HepG2 (cell line): ENCODE data around the gene TMEM108. TPM values are rescaled to one million over a fixed set of nuclear protein-coding genes. Genes with fewer than 3 reads are reported as not detected.

ENCODE experiments used
- ATAC-seq: fragments of 200-7000 bp; cut with Tn5 transposase; 3 replicates; pipeline ENCODE4 v1.9.1; 2020; ENCODE audit warnings: mild to moderate bottlenecking, moderate library complexity
- BruUV-seq: library from RNA; stranded (reverse); fragments of 400-500 nt; replicated peaks from 2 replicates; lab custom pipeline; 2021; lab: Mats Ljungman, UMichigan
- CTCF ChIA-PET: fragments of 300-600 bp; formaldehyde crosslinking; extraction: SDS; loops from one replicate; lab custom pipeline; 2021; ENCODE audit warnings: low total read pairs, inconsistent platforms, low intra/inter-chr PET ratio; lab: Yijun Ruan, JAX
- POLR2A ChIA-PET: fragments of 350-600 bp; sonication (Branson Sonifier 250); formaldehyde crosslinking; loops from one replicate; lab custom pipeline; 2020; ENCODE audit warnings: antibody characterized with exemption, inconsistent platforms; lab: Yijun Ruan, JAX
- DNase-seq: peaks from one replicate; pipeline ENCODE4 v3.0.0-alpha.2; 2015; ENCODE audit warnings: low spot score
- FAIRE-seq: peaks from 3 replicates; lab custom pipeline; 2011; peaks lifted over from hg19 to GRCh38; lab: Jason Lieb, UNC
- H2AFZ ChIP-seq: one replicate; pipeline ENCODE4 v1.6.1; 2011; ENCODE audit warnings: low read length, inconsistent platforms
- H3K27ac ChIP-seq: fragments of 300-600 bp; 3 replicates; pipeline ENCODE4 v1.8.0; 2011; ENCODE audit warnings: mixed run types, mild to moderate bottlenecking, mixed read lengths, low read length, inconsistent platforms; ENCODE audit not compliant: insufficient read depth; ENCODE audit errors: extremely low read length
- H3K27me3 ChIP-seq, 2 experiments: fragments of 200-600 bp in 1 of 2; 2 replicates in 1 of 2; 3 replicates in 1 of 2; pipeline versions ENCODE4 v1.6.0 to v1.8.0; 2011; ENCODE audit warnings: low read length in 2 of 2, mild to moderate bottlenecking in 2 of 2, moderate library complexity in 2 of 2, inconsistent platforms in 1 of 2; ENCODE audit not compliant: insufficient read depth in 2 of 2, control insufficient read depth in 1 of 2
- H3K36me3 ChIP-seq, 2 experiments: fragments of 200-600 bp in 1 of 2; replicated peaks in 1 of 2; 2 replicates in 1 of 2; 3 replicates in 1 of 2; pipeline versions ENCODE4 v1.5.1 to v1.8.0; 2011; ENCODE audit warnings: low read length in 2 of 2, inconsistent platforms in 1 of 2; ENCODE audit not compliant: insufficient read depth in 2 of 2, control insufficient read depth in 1 of 2
- H3K4me1 ChIP-seq: 2 replicates; pipeline ENCODE4 v1.5.1; 2012; ENCODE audit warnings: low read length, inconsistent platforms; ENCODE audit not compliant: insufficient read depth
- H3K4me2 ChIP-seq: 2 replicates; pipeline ENCODE4 v1.6.0; 2011; ENCODE audit warnings: low read depth, low read length, inconsistent platforms
- H3K4me3 ChIP-seq, 3 experiments: fragments of 200-600 bp in 1 of 3; sonication (generic), shearing (Covaris generic) in 1 of 3; replicated peaks in 1 of 3; 2 replicates each; pipeline ENCODE4 v1.5.1; 2011 to 2016; ENCODE audit warnings: low read length in 3 of 3, inconsistent platforms in 2 of 3, low read depth in 2 of 3, mild to moderate bottlenecking in 2 of 3, control low read depth in 1 of 3, mixed read lengths in 1 of 3; ENCODE audit not compliant: insufficient read depth in 1 of 3
- H3K79me2 ChIP-seq: one replicate; pipeline ENCODE4 v1.6.1; 2011; ENCODE audit warnings: low read length, inconsistent platforms; ENCODE audit not compliant: insufficient read depth
- H3K9ac ChIP-seq: 2 replicates; pipeline ENCODE4 v1.6.0; 2011; ENCODE audit warnings: mild to moderate bottlenecking, low read depth, low read length, inconsistent platforms; ENCODE audit not compliant: insufficient read depth
- H3K9me3 ChIP-seq: 2 replicates; pipeline ENCODE4 v1.5.1; 2012; ENCODE audit warnings: mild to moderate bottlenecking, low read length
- H4K20me1 ChIP-seq: 2 replicates; pipeline ENCODE4 v1.6.0; 2011; ENCODE audit warnings: inconsistent platforms, mild to moderate bottlenecking, low read length, moderate library complexity; ENCODE audit not compliant: insufficient read depth
- ARNTL ChIP-seq: sonication (generic); formaldehyde crosslinking; IDR thresholded peaks from 2 replicates; pipeline ENCODE4 v1.4.0; 2020; ENCODE audit warnings: mild to moderate bottlenecking, missing genetic modification reagents
- FOXC1 ChIP-seq: sonication (generic); formaldehyde crosslinking; IDR thresholded peaks from 2 replicates; pipeline ENCODE4 v1.8.0; 2022; ENCODE audit warnings: mild to moderate bottlenecking, missing genetic modification reagents, borderline replicate concordance
- FOXM1 ChIP-seq: sonication (generic); formaldehyde crosslinking; IDR thresholded peaks from 2 replicates; pipeline ENCODE4 v1.5.0; 2020; ENCODE audit warnings: missing genetic modification reagents
- GTF2F1 ChIP-seq: fragments of 150-350 bp; IDR thresholded peaks from 2 replicates; pipeline ENCODE4 v1.6.1; 2014; ENCODE audit warnings: low read length
- KLF15 ChIP-seq: sonication (generic); formaldehyde crosslinking; IDR thresholded peaks from 2 replicates; pipeline ENCODE4 v1.8.1; 2023; ENCODE audit warnings: borderline replicate concordance, mild to moderate bottlenecking, inconsistent platforms, missing genetic modification reagents, mixed read lengths
- MBD4 ChIP-seq: IDR thresholded peaks from 2 replicates; pipeline ENCODE4 v1.6.1; 2012; ENCODE audit warnings: low read length, inconsistent platforms, borderline replicate concordance
- RARA ChIP-seq: IDR thresholded peaks from 2 replicates; pipeline ENCODE4 v1.6.1; 2016; ENCODE audit warnings: missing genetic modification reagents, missing compliant biosample characterization
- TBP ChIP-seq: sonication (generic); formaldehyde crosslinking; IDR thresholded peaks from 2 replicates; pipeline ENCODE4 v1.5.0; 2020; ENCODE audit warnings: missing genetic modification reagents
- TEAD3 ChIP-seq: optimal IDR thresholded peaks from 2 replicates; pipeline ENCODE3; 2016; ENCODE audit warnings: borderline replicate concordance
- ZBTB38 ChIP-seq: sonication (generic); formaldehyde crosslinking; IDR thresholded peaks from 2 replicates; pipeline ENCODE4 v1.5.1; 2020; ENCODE audit warnings: mild to moderate bottlenecking, missing genetic modification reagents
- ZNF432 ChIP-seq: sonication (generic); formaldehyde crosslinking; IDR thresholded peaks from 2 replicates; pipeline ENCODE4 v1.5.0; 2020; ENCODE audit warnings: missing genetic modification reagents, mild to moderate bottlenecking, borderline replicate concordance
- ZNF549 ChIP-seq: sonication (generic); formaldehyde crosslinking; IDR thresholded peaks from 2 replicates; pipeline ENCODE4 v1.5.0; 2020; ENCODE audit warnings: missing genetic modification reagents
- ZNF652 ChIP-seq: IDR thresholded peaks from 2 replicates; pipeline ENCODE4 v1.6.1; 2016; ENCODE audit warnings: low read depth, borderline replicate concordance
- ZNF816 ChIP-seq: sonication (generic); formaldehyde crosslinking; IDR thresholded peaks from 2 replicates; pipeline ENCODE4 v1.8.0; 2022; ENCODE audit warnings: missing genetic modification reagents, mild to moderate bottlenecking, borderline replicate concordance
- WGBS: methylation state at CpG from one replicate; pipeline ENCODE4 v1.1.6; 2017; ENCODE audit warnings: low lambda C conversion rate; 5-methylcytosine and 5-hydroxymethylcytosine counted together
- in situ Hi-C: cut with HindIII; loops from 2 replicates; pipeline ENCODE4 v1.10.0; 2017; ENCODE audit warnings: low pct_unique_long_range_greater_than_20kb; ENCODE audit not compliant: extremely low pct_ligation_motif_present
- intact Hi-C: fragments of 100-400 bp; cut with micrococcal nuclease; formaldehyde crosslinking; loops from one replicate; pipeline ENCODE4 v1.10.0; 2022; ENCODE audit not compliant: unreplicated experiment
- polyA plus RNA-seq, 8 experiments: library from polyadenylated mRNA; depleted of rRNA in 3 of 8; stranded (reverse) in 7 of 8; unstranded in 1 of 8; fragments of >200 nt; fragmentation: Illumina TruSeq in 4 of 8; extraction: Trizol in 4 of 8; gene quantifications; 2 replicates each; pipeline versions ENCODE4 v1.2.1 to v1.2.3, GENCODE V29; 2011 to 2016; ENCODE audit warnings: low read depth in 4 of 8, missing spikeins in 1 of 8, mixed read lengths in 1 of 8; ENCODE audit not compliant: insufficient read depth in 1 of 8
- total RNA-seq, 5 experiments: library from RNA; depleted of rRNA; stranded (reverse); fragments of >200 nt; fragmentation: Illumina TruSeq; extraction: Trizol; gene quantifications; 2 replicates each; pipeline ENCODE4 v1.2.3, GENCODE V29; 2016; ENCODE audit warnings: low read depth in 1 of 5
- TF ChIP-seq, protein P1 (sequence below): sonication (generic); formaldehyde crosslinking; IDR thresholded peaks from 2 replicates; pipeline ENCODE4 v1.5.1; 2020; ENCODE audit warnings: mild to moderate bottlenecking, missing genetic modification reagents
- TF ChIP-seq, protein P2 (sequence below): IDR thresholded peaks from 2 replicates; pipeline ENCODE4 v1.6.1; 2016
- TF ChIP-seq, protein P3 (sequence below): sonication (generic); formaldehyde crosslinking; IDR thresholded peaks from 2 replicates; pipeline ENCODE4 v1.4.0; 2020; ENCODE audit warnings: missing genetic modification reagents, borderline replicate concordance

Gene TMEM108
- total and polyA plus RNA-seq, 2 of the 13 experiments (the other 11 are each of a cell fraction or from before 2014, with no cell fraction given) = not detected

DNA sequence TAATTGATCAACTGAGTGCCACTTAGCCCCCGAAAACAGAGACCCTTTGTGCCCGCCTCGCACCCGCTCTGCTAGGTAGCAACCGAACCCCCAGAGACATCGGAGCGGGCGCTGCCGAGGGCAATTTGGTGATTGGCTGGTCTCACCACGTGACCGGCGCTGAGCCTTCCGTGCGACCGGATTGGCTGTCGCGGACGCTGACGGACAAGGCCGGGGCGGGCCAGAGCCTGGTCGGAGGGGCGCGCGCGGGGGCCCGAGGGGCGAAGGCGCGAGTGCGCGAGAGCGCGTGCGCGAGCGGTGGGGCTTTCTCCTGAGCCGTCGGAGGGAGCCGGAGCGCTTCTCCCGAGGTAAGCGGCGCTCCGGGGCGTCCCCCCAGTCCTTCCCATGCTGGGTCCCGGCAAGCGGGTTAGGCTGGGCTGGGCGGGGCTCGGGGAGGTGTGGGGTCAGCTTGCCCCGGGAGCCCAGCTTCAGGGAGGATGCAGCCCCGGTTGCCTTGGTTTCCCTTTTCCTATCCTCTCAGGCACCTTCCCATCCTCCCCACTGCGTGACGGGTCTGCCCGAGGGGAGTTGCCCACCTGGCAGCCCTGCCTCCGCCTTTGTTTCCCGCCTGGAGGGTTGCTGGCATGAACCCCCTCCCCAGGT is at the start of gene TMEM108 (continued):
- TF ChIP-seq FOXM1 (CRISPR knock-in tag) (no peak), TEAD3 (no peak), ZNF652 (no peak)
- TF ChIP-seq, protein P1, sequence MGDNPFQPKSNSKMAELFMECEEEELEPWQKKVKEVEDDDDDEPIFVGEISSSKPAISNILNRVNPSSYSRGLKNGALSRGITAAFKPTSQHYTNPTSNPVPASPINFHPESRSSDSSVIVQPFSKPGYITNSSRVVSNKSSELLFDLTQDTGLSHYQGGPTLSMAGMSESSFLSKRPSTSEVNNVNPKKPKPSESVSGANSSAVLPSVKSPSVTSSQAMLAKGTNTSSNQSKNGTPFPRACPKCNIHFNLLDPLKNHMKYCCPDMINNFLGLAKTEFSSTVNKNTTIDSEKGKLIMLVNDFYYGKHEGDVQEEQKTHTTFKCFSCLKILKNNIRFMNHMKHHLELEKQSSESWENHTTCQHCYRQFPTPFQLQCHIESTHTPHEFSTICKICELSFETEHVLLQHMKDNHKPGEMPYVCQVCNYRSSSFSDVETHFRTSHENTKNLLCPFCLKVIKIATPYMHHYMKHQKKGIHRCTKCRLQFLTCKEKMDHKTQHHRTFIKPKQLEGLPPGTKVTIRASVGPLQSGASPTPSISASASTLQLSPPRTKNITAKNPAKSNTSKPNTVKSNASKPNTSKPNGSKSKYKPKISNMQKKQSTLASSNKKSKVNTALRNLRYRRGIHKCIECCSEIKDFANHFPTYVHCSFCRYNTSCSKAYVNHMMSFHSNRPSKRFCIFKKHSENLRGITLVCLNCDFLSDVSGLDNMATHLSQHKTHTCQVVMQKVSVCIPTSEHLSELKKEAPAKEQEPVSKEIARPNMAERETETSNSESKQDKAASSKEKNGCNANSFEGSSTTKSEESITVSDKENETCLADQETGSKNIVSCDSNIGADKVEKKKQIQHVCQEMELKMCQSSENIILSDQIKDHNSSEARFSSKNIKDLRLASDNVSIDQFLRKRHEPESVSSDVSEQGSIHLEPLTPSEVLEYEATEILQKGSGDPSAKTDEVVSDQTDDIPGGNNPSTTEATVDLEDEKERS = no peak

DNA sequence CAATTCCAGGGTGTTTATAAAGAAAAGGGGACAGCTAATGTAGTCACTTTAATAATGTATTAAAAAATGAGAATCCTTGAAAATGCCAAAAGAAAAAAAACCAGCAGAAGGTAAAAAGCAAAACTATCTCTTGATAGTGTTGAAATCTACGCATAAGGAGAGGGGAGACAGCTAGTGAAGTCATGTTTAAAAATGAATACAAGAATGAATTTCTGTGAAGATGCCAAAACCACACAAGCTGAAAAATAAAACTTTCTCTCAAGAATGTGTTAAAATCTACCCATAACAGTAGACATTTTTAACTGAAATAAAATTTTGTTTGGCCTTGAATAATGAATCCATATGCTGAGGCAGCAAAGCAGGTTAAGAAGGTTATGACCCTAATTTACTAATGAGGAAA is 42.2 kb upstream of the TMEM108 start:
- CTCF ChIA-PET = no interaction called here
- Histone ChIP-seq H3K9me3 (no peaks in the 10 kb centered on the region), H4K20me1 (no peaks in the 10 kb centered on the region), H2AFZ (no peak overlapping the region), H3K27me3 (no peaks in the 10 kb centered on the region), H3K36me3 (no peaks in the 10 kb centered on the region), H3K4me3 (no peak overlapping the region), H3K27ac (no peak overlapping the region), H3K9ac (no peak overlapping the region), H3K4me1 (no peaks in the 10 kb centered on the region), H3K4me2 (no peak overlapping the region), H3K79me2 (no peaks in the 10 kb centered on the region)
- FAIRE-seq = no peak
- no peak for DNase-seq
- in situ Hi-C loops = no loop called here
- intact Hi-C loops = no loop called here
- no peak for ATAC-seq
- POLR2A ChIA-PET = no interaction called here
- WGBS = 0% methylated on average over 1 of the region's 1 CpG
- no TSS peak for BruUV-seq
- TF ChIP-seq ARNTL (CRISPR knock-in tag) (no peak), ZNF816 (no peak), ZBTB38 (CRISPR knock-in tag) (no peak), ZNF432 (no peak), GTF2F1 (no peak), TBP (CRISPR knock-in tag) (no peak), MBD4 (no peak), KLF15 (CRISPR knock-in tag) (no peak), FOXC1 (CRISPR knock-in tag) (no peak), ZNF549 (CRISPR knock-in tag) (no peak), RARA (no peak)
- TF ChIP-seq, protein P2, sequence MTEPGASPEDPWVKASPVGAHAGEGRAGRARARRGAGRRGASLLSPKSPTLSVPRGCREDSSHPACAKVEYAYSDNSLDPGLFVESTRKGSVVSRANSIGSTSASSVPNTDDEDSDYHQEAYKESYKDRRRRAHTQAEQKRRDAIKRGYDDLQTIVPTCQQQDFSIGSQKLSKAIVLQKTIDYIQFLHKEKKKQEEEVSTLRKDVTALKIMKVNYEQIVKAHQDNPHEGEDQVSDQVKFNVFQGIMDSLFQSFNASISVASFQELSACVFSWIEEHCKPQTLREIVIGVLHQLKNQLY (CRISPR knock-in tag) = no peak
- TF ChIP-seq, protein P3, sequence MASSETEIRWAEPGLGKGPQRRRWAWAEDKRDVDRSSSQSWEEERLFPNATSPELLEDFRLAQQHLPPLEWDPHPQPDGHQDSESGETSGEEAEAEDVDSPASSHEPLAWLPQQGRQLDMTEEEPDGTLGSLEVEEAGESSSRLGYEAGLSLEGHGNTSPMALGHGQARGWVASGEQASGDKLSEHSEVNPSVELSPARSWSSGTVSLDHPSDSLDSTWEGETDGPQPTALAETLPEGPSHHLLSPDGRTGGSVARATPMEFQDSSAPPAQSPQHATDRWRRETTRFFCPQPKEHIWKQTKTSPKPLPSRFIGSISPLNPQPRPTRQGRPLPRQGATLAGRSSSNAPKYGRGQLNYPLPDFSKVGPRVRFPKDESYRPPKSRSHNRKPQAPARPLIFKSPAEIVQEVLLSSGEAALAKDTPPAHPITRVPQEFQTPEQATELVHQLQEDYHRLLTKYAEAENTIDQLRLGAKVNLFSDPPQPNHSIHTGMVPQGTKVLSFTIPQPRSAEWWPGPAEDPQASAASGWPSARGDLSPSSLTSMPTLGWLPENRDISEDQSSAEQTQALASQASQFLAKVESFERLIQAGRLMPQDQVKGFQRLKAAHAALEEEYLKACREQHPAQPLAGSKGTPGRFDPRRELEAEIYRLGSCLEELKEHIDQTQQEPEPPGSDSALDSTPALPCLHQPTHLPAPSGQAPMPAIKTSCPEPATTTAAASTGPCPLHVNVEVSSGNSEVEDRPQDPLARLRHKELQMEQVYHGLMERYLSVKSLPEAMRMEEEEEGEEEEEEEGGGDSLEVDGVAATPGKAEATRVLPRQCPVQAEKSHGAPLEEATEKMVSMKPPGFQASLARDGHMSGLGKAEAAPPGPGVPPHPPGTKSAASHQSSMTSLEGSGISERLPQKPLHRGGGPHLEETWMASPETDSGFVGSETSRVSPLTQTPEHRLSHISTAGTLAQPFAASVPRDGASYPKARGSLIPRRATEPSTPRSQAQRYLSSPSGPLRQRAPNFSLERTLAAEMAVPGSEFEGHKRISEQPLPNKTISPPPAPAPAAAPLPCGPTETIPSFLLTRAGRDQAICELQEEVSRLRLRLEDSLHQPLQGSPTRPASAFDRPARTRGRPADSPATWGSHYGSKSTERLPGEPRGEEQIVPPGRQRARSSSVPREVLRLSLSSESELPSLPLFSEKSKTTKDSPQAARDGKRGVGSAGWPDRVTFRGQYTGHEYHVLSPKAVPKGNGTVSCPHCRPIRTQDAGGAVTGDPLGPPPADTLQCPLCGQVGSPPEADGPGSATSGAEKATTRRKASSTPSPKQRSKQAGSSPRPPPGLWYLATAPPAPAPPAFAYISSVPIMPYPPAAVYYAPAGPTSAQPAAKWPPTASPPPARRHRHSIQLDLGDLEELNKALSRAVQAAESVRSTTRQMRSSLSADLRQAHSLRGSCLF = no peak
